ENCODE results near the gene SPRING1. TPM values are rescaled to one million over a fixed set of nuclear protein-coding genes. Genes with fewer than 3 reads are reported as not detected.

The SPRING1 gene
- total and polyA plus RNA-seq, 4 donors: 6.0 to 11.7 (median 8.4) TPM

DNA sequence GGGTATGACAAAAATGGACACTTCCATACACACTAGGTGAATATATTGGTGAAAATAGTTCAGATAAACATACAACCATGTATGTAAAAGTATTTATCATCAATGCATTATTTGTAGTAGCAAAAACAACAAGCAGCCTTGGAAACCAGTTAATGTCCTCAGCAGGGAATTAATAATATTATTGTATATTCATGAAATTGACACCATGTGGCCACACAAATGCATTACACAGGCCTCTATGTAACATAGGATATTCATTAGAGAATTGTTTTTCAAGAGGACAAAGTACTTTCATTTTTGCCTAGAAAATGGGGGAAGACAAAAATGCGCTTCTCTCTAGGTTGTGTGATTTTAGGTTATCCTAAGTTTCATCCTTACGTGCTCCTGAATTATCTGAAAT lies 24.3 kb downstream of the SPRING1 start:
- 98% methylated on average over 2 of the region's 2 CpGs for WGBS
- no peaks in the 10 kb centered on the region for H3K27me3 ChIP-seq (ENCODE audit: control insufficient read depth in 4 of 4, insufficient read depth in 4 of 4, low read length in 3 of 4)
- no peak overlapping the region for H3K27ac ChIP-seq (ENCODE audit: low read depth in 1 of 2, low read length in 2 of 2)
- no peak overlapping the region for H3K9ac ChIP-seq (ENCODE audit: low read depth in 1 of 2, low read length in 2 of 2)
- TF ChIP-seq RXRA (IDR thresholded peaks at IDR 0.05) (no peak), NR2F2 (IDR thresholded peaks at IDR 0.05) (no peak), GABPA (IDR thresholded peaks at IDR 0.05 in 1 of 2, conservative IDR thresholded peaks at IDR 0.05 in 1 of 2) (no peak), TAF1 (conservative IDR thresholded peaks at IDR 0.05) (no peak), ATF3 (IDR thresholded peaks at IDR 0.05) (no peak), EGR1 (IDR thresholded peaks at IDR 0.05; ENCODE audit: low read depth in 2 of 2) (no peak), CTCF (IDR thresholded peaks at IDR 0.05; ENCODE audit: low read depth, low read length, missing input control) (no peak), FOXA1 (IDR thresholded peaks at IDR 0.05) (no peak), RAD21 (IDR thresholded peaks at IDR 0.05) (no peak), MAX (IDR thresholded peaks at IDR 0.05) (no peak), JUND (IDR thresholded peaks at IDR 0.05) (no peak), HNF4G (IDR thresholded peaks at IDR 0.05) (no peak), FOXA2 (IDR thresholded peaks at IDR 0.05) (no peak), HNF4A (conservative IDR thresholded peaks at IDR 0.05) (no peak)
- TF ChIP-seq, protein P1, sequence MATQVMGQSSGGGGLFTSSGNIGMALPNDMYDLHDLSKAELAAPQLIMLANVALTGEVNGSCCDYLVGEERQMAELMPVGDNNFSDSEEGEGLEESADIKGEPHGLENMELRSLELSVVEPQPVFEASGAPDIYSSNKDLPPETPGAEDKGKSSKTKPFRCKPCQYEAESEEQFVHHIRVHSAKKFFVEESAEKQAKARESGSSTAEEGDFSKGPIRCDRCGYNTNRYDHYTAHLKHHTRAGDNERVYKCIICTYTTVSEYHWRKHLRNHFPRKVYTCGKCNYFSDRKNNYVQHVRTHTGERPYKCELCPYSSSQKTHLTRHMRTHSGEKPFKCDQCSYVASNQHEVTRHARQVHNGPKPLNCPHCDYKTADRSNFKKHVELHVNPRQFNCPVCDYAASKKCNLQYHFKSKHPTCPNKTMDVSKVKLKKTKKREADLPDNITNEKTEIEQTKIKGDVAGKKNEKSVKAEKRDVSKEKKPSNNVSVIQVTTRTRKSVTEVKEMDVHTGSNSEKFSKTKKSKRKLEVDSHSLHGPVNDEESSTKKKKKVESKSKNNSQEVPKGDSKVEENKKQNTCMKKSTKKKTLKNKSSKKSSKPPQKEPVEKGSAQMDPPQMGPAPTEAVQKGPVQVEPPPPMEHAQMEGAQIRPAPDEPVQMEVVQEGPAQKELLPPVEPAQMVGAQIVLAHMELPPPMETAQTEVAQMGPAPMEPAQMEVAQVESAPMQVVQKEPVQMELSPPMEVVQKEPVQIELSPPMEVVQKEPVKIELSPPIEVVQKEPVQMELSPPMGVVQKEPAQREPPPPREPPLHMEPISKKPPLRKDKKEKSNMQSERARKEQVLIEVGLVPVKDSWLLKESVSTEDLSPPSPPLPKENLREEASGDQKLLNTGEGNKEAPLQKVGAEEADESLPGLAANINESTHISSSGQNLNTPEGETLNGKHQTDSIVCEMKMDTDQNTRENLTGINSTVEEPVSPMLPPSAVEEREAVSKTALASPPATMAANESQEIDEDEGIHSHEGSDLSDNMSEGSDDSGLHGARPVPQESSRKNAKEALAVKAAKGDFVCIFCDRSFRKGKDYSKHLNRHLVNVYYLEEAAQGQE (IDR thresholded peaks at IDR 0.05): no peak
- TF ChIP-seq, protein P2, sequence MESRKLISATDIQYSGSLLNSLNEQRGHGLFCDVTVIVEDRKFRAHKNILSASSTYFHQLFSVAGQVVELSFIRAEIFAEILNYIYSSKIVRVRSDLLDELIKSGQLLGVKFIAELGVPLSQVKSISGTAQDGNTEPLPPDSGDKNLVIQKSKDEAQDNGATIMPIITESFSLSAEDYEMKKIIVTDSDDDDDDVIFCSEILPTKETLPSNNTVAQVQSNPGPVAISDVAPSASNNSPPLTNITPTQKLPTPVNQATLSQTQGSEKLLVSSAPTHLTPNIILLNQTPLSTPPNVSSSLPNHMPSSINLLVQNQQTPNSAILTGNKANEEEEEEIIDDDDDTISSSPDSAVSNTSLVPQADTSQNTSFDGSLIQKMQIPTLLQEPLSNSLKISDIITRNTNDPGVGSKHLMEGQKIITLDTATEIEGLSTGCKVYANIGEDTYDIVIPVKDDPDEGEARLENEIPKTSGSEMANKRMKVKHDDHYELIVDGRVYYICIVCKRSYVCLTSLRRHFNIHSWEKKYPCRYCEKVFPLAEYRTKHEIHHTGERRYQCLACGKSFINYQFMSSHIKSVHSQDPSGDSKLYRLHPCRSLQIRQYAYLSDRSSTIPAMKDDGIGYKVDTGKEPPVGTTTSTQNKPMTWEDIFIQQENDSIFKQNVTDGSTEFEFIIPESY (IDR thresholded peaks at IDR 0.05): no peak
- peaks cover 0 to 7% (median 2%) of the 10 kb centered on the region in 4 donors for H3K4me1 ChIP-seq (ENCODE audit: control insufficient read depth in 4 of 4, insufficient read depth in 4 of 4, low read length in 3 of 4)
- no peaks in the 10 kb centered on the region for H3K9me3 ChIP-seq (ENCODE audit: control insufficient read depth in 4 of 4, low read length in 3 of 4)
- no peak for DNase-seq (ENCODE audit: low spot score)
- peaks cover 0 to 5% (median 3%) of the 10 kb centered on the region in 4 donors for H3K36me3 ChIP-seq (ENCODE audit: control insufficient read depth in 4 of 4, insufficient read depth in 3 of 4, low read depth in 1 of 4, low read length in 3 of 4)
- H3K4me3 ChIP-seq (ENCODE audit: low read depth in 1 of 3, low read length in 3 of 3): no peak overlapping the region
